Stomach (tissue), 9 donors: Measurements from ENCODE around the gene NANOS3. TPM values are rescaled to one million over a fixed set of nuclear protein-coding genes. Genes with fewer than 3 reads are reported as not detected.

Source experiments
- DNase-seq, 2 donors: peaks; one replicate each; pipeline versions ENCODE4 v3.0.0 to v3.0.0-alpha.2; 2013 to 2019
- H3K27ac ChIP-seq, 5 donors: fragments of 200-600 bp in 4 of 5; sonication (generic) in 4 of 5; one replicate each; pipeline ENCODE4 v1.5.1; 2013 to 2019; ENCODE audit warnings: mild to moderate bottlenecking in 1 of 5, moderate library complexity in 1 of 5
- H3K27me3 ChIP-seq, 3 donors: fragments of 200-600 bp; sonication (generic); one replicate each; pipeline ENCODE4 v1.5.1; 2017 to 2019; ENCODE audit warnings: mixed run types in 1 of 3
- H3K36me3 ChIP-seq, 4 donors: fragments of 200-600 bp; sonication (generic); 1 replicate in 3 of 4; 2 replicates in 1 of 4; pipeline ENCODE4 v1.5.1; 2016 to 2019
- H3K4me1 ChIP-seq, 4 donors: fragments of 200-600 bp; sonication (generic); one replicate each; pipeline ENCODE4 v1.5.1; 2016 to 2019
- H3K4me3 ChIP-seq, 4 donors: fragments of 200-600 bp; sonication (generic) in 3 of 4; one replicate each; pipeline ENCODE4 v1.5.1; 2016 to 2019; ENCODE audit warnings: mild to moderate bottlenecking in 1 of 4
- H3K9me3 ChIP-seq, 4 donors: fragments of 200-600 bp; sonication (generic); one replicate each; pipeline ENCODE4 v1.5.1; 2016 to 2019
- CTCF ChIP-seq, 7 experiments: fragments of 450-650 bp in 4 of 7; fragments of 200-600 bp in 3 of 7; sonication (generic) in 3 of 7; IDR thresholded peaks; one replicate each; pipeline ENCODE4 v1.5.1; 2016 to 2019; ENCODE audit warnings: antibody characterized with exemption in 7 of 7, control low read depth in 2 of 7, mild to moderate bottlenecking in 1 of 7
- EP300 ChIP-seq: sonication (generic); formaldehyde crosslinking; IDR thresholded peaks from one replicate; pipeline ENCODE4 v1.6.1; 2017; ENCODE audit warnings: antibody characterized with exemption
- POLR2A ChIP-seq, 4 donors: fragments of 450-650 bp; IDR thresholded peaks; one replicate each; pipeline ENCODE4 v1.6.1; 2016; ENCODE audit warnings: antibody characterized with exemption in 4 of 4, control low read depth in 2 of 4, mild to moderate bottlenecking in 1 of 4, moderate library complexity in 1 of 4
- POLR2AphosphoS5 ChIP-seq, 3 donors: sonication (generic); formaldehyde crosslinking; IDR thresholded peaks; one replicate each; pipeline ENCODE4 v1.6.1; 2016; ENCODE audit warnings: antibody characterized with exemption in 3 of 3
- WGBS, 5 donors: extraction: QIAGEN DNeasy Blood & Tissue Kit in 3 of 5; methylation state at CpG; one replicate each; pipeline versions ENCODE4 v1.1.5 to v1.1.7; 2013 to 2018; 5-methylcytosine and 5-hydroxymethylcytosine counted together
- intact Hi-C: fragments of 100-400 bp; cut with DNase I; formaldehyde crosslinking; loops from one replicate; pipeline ENCODE4 v1.15.1; 2023; ENCODE audit warnings: low total_unique reads
- polyA plus RNA-seq, 3 donors: library from polyadenylated mRNA; stranded (reverse); fragments of 200-250 nt; gene quantifications; one replicate each; pipeline ENCODE4 v1.2.3, GENCODE V29; 2013
- total RNA-seq, 5 donors: library from RNA; depleted of rRNA; stranded (reverse); fragments of >200 nt; gene quantifications; one replicate each; pipeline versions ENCODE4 v1.1.0 to v1.2.3, GENCODE V29; 2014 to 2016
- donor health status: healthy with polysubstance abuse.
- donor health status: Bipolar disorder and iron deficiency.
- donor health status: healthy.

The NANOS3 gene
- total and polyA plus RNA-seq, 8 donors: 1.2 TPM; not detected in 7

GRCh38 chr19:13875824-13876223, 1.1 kb upstream of the NANOS3 start:
- Histone ChIP-seq H3K27me3 (peaks cover 0 to 15% (median 0%) of the 10 kb centered on the region in 3 donors), H3K4me1 (peaks cover 14 to 28% (median 25%) of the 10 kb centered on the region in 4 donors), H3K9me3 (no peaks in the 10 kb centered on the region), H3K4me3 (no peak overlapping the region), H3K27ac (no peak overlapping the region), H3K36me3 (no peaks in the 10 kb centered on the region)
- 90 to 97% (median 94%) methylated on average over 5 of the region's 5 CpGs for WGBS, 5 donors
- intact Hi-C loops: no loop called here
- no peak for TF ChIP-seq CTCF (IDR thresholded peaks at IDR 0.05)
- no peak for TF ChIP-seq POLR2AphosphoS5 (IDR thresholded peaks at IDR 0.05)
- TF ChIP-seq EP300: no peak
- TF ChIP-seq POLR2A (IDR thresholded peaks at IDR 0.05): no peak
- DNase-seq: no peak

- intact Hi-C loops: no loop called here
- TF ChIP-seq CTCF (IDR thresholded peaks at IDR 0.05) (no peak), POLR2AphosphoS5 (IDR thresholded peaks at IDR 0.05) (no peak), POLR2A (IDR thresholded peaks at IDR 0.05) (no peak), EP300 (no peak)
- H3K36me3 ChIP-seq: no peaks in the 10 kb centered on the region
- H3K4me3 ChIP-seq: no peak overlapping the region
- peaks cover 0 to 15% (median 0%) of the 10 kb centered on the region in 3 donors for H3K27me3 ChIP-seq
- no peak for DNase-seq
- H3K4me1 ChIP-seq: peaks cover 27 to 42% (median 36%) of the 10 kb centered on the region in 4 donors
- H3K27ac ChIP-seq: no peak overlapping the region
- 77 to 89% (median 80%) methylated on average over 12 to 27 of the region's 27 CpGs for WGBS, 5 donors
- no peaks in the 10 kb centered on the region for H3K9me3 ChIP-seq
Measured at GRCh38 chr19:13877303-13877702, 369 bp downstream of the NANOS3 start.

- intact Hi-C loops: loop anchor here (10.0 kb wide), 1 partner anchor 174 kb away; no protein-coding TSS in a partner anchor
- peaks cover 18 to 49% (median 40%) of the 10 kb centered on the region in 4 donors for H3K4me1 ChIP-seq
- DNase-seq: peak; percentile 99
Measured at GRCh38 chr19:13880059-13881043, 3.4 kb downstream of the NANOS3 start.

More at GRCh38 chr19:13880059-13881043, 3.4 kb downstream of the NANOS3 start:
- Histone ChIP-seq H3K27me3 (no peaks in the 10 kb centered on the region), H3K9me3 (no peaks in the 10 kb centered on the region), H3K36me3 (no peaks in the 10 kb centered on the region), H3K4me3 (peak overlapping the region in 3 of 4 donors; percentile 19 to 33 (median 26)), H3K27ac (peak overlapping the region; percentile 15 to 85 (median 83))
- WGBS, 5 donors: 5 to 11% (median 6%) methylated on average over 19 to 34 of the region's 34 CpGs
- peak; percentile 64 to 90 (median 69) for TF ChIP-seq POLR2AphosphoS5 (IDR thresholded peaks at IDR 0.05)
- no peak for TF ChIP-seq POLR2A (IDR thresholded peaks at IDR 0.05)
- peak in 6 of 7 experiments; percentile 84 to 100 (median 98) for TF ChIP-seq CTCF (IDR thresholded peaks at IDR 0.05)
- TF ChIP-seq EP300: no peak
